Stimulated activated naive CD8-positive, alpha-beta T cell treated with anti-CD3 and anti-CD28 coated beads, Interleukin-15, amount 100 ng/mL, for 72 hours (primary cell): ENCODE data around the gene DIO3.

Source experiments
- ATAC-seq: fragments of 150-1000 bp; cut with Tn5 transposase; 2 replicates; pipeline ENCODE4 v1.10.0; 2021; ENCODE audit warnings: mild to moderate bottlenecking, moderate library complexity
- DNase-seq, 2 donors: peaks; one replicate each; pipeline ENCODE4 v3.0.0; 2021 to 2022
- H3K27ac Mint-ChIP-seq, 2 donors: one replicate each; pipeline ENCODE4 v1.8.0; 2022; ENCODE audit warnings: mild to moderate bottlenecking in 2 of 2, mixed read lengths in 2 of 2, moderate library complexity in 2 of 2
- H3K27me3 Mint-ChIP-seq: one replicate; pipeline ENCODE4 v1.8.0; 2022; ENCODE audit warnings: mixed read lengths
- H3K4me1 Mint-ChIP-seq: one replicate; pipeline ENCODE4 v1.8.0; 2022; ENCODE audit warnings: mild to moderate bottlenecking, mixed read lengths
- H3K4me3 Mint-ChIP-seq, 2 donors: one replicate each; pipeline ENCODE4 v1.8.0; 2022; ENCODE audit warnings: mild to moderate bottlenecking in 2 of 2, mixed read lengths in 2 of 2, moderate library complexity in 1 of 2
- H3K9me3 Mint-ChIP-seq, 2 donors: one replicate each; pipeline ENCODE4 v1.8.0; 2022; ENCODE audit warnings: mixed read lengths in 2 of 2

DIO3 gene

DNA sequence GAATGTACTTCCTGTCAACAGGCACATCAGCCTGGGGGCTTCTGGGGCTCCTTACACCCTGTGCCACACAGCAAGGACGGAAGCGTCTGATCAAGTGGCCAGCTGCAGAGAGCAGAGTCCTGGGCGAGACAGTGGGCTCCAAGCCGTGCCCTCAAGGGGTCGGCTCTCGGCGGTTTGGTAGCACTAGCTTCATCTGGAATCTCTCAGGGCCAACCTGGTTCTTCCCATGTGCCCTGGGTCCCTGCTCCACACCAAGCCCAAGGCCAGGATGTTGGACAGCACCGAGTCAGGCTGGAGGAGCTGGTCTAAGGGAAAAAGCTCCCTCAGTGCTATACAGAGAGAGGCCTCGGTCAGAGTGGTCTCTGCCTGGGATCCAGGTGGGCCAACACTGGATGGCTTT is 20.5 kb downstream of the DIO3 start:
- no peaks in the 10 kb centered on the region for H3K9me3 Mint-ChIP-seq
- DNase-seq = no peak
- H3K27me3 Mint-ChIP-seq = no peaks in the 10 kb centered on the region
- no peak overlapping the region for H3K27ac Mint-ChIP-seq
- H3K4me3 Mint-ChIP-seq = no peak overlapping the region
- no peaks in the 10 kb centered on the region for H3K4me1 Mint-ChIP-seq
- no peak for ATAC-seq

DNA sequence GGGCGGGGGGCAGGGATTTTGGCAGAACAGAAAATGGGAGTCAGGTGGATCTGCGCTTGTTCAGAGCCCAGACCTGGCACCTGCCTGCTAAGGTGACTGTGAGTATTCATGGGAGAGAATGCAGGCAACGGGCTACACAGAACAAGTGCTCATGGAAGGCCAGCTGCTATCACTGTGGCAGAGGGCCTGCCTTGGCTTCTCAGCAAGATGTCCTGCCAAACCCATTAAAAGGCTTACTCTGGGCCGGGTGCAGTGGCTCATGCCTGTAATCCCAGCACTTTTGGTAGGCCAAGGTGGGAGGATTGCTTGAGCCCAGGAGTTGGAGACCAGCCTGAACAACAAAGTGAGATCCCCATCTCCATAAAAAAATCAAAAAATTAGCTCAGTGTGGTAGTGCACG is 21.0 kb downstream of the DIO3 start:
- Mint-ChIP-seq H3K4me1 (no peaks in the 10 kb centered on the region), H3K27me3 (no peaks in the 10 kb centered on the region), H3K9me3 (no peaks in the 10 kb centered on the region), H3K27ac (no peak overlapping the region), H3K4me3 (no peak overlapping the region)
- ATAC-seq = no peak
- DNase-seq = no peak

DNA sequence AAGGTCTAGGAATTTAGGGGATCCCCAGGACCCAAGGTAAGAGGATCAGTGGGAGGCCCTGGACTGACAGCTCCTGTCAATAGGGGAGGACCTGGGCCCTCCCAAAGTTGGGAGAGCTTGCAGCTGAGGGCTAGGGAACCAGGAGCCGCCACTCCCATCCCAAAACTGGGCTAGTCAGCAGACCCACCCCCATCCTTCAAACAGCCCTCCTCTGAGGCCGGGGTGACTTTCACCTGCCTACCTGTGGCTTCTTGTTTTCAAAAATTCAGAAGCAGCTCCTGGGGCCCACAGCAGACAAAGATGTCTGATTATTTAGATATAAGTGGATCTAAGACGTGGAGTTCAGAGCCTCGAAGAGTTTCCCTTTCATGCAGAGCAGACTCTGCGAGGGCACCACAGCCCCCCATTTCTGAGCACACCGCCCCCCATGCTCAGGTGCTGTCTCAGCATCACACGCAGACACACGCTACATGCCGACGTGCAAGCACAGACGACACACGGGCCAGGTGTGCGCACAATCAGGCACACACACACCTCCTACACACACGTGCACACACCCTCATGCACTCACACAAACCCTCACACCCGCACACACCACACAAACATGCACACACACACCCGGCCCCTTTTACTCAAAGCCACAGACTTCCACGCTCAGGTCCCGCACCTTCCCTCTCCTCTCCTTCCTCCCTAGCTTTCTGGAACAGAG is 21.9 kb downstream of the DIO3 start:
- H3K27ac Mint-ChIP-seq = no peak overlapping the region
- no peaks in the 10 kb centered on the region for H3K4me1 Mint-ChIP-seq
- ATAC-seq (no peak), DNase-seq (no peak)
- no peaks in the 10 kb centered on the region for H3K27me3 Mint-ChIP-seq
- H3K4me3 Mint-ChIP-seq = no peak overlapping the region
- no peaks in the 10 kb centered on the region for H3K9me3 Mint-ChIP-seq

DNA sequence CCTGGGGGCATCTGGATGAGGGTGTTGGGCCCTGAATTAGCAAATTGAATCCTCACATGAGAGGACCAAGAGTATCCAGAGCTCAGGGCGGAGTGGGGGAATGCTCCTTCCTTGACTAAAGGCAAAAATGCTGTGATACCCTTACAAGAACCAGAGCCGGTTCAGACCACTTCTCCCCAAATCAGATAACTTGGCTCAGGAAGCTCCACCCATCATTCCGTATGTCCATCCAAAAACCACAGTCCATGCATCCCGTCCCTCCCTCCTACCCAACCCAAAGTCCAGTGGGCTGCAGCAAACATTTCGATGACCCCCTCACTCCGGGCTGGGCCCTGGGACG is 22.4 kb downstream of the DIO3 start:
- no peaks in the 10 kb centered on the region for H3K4me1 Mint-ChIP-seq
- no peak overlapping the region for H3K27ac Mint-ChIP-seq
- no peaks in the 10 kb centered on the region for H3K9me3 Mint-ChIP-seq
- no peaks in the 10 kb centered on the region for H3K27me3 Mint-ChIP-seq
- ATAC-seq = no peak
- DNase-seq = no peak
- H3K4me3 Mint-ChIP-seq = no peak overlapping the region

DNA sequence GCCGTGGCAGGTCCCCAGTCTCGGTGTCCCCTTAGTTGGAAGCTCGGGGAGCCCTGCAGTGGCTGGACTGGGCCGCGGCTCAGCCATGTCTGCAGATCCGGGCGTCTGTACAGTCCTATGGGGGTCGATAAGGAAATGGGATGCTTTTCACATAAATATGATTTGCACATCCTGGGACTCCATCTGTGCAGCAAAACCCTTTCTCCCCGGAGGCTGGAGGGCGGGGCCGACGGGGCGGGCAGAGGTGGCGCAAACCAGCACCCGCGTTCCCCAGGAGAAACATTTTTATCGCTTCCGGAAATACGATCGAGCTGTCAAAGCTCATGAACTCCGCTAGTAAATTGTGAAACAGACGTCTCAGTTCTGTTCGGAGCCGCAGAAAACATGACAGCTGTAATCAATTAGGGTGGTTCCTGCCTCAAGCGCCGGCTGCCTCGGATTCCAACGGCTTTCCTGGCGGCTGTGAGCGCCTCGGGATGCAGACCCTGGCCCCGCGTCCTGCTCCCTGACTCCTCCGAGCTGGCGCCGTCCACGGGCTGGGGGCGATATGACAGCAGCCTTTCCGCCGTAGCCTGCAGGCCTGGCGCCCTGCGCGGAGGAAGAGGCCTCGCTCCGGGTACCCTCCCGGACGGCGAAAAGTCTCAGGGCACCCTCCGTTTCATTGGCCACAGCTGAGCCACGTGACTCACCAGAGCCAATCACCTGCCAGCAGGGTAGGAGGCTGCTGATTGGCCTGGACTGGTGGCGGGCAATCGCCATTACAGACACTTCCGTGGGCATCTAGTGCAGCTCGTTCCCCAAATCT is 23.0 kb downstream of the DIO3 start:
- ATAC-seq = peak; percentile 46
- Mint-ChIP-seq H3K9me3 (no peaks in the 10 kb centered on the region), H3K4me1 (no peaks in the 10 kb centered on the region), H3K27me3 (no peaks in the 10 kb centered on the region), H3K27ac (no peak overlapping the region), H3K4me3 (peak overlapping the region in 1 of 2 donors; percentile 43)
- peak in 1 of 2 donors; percentile 25 for DNase-seq

DNA sequence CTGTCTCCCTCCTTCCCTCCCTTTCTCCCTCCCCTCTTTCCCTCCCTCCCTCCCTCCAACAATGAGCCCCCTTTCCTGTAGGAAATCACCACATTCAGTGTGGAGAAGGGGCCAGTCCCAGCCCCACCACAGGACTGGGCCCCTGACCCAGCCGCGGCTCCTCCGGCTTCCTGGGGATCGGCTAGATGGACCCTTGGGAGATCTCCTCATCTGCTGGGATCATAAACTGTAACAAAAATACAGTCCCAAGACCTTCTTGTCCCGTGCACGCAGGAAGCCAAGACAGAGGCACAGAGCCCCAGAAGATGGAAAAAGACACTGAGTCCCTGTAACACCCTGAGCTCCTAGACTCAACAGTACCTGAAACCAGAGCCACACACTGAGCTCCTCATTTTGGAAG is 23.9 kb downstream of the DIO3 start:
- H3K27ac Mint-ChIP-seq = no peak overlapping the region
- no peak overlapping the region for H3K4me3 Mint-ChIP-seq
- ATAC-seq = no peak
- no peaks in the 10 kb centered on the region for H3K9me3 Mint-ChIP-seq
- H3K27me3 Mint-ChIP-seq = no peaks in the 10 kb centered on the region
- H3K4me1 Mint-ChIP-seq = no peaks in the 10 kb centered on the region
- DNase-seq = no peak

DNA sequence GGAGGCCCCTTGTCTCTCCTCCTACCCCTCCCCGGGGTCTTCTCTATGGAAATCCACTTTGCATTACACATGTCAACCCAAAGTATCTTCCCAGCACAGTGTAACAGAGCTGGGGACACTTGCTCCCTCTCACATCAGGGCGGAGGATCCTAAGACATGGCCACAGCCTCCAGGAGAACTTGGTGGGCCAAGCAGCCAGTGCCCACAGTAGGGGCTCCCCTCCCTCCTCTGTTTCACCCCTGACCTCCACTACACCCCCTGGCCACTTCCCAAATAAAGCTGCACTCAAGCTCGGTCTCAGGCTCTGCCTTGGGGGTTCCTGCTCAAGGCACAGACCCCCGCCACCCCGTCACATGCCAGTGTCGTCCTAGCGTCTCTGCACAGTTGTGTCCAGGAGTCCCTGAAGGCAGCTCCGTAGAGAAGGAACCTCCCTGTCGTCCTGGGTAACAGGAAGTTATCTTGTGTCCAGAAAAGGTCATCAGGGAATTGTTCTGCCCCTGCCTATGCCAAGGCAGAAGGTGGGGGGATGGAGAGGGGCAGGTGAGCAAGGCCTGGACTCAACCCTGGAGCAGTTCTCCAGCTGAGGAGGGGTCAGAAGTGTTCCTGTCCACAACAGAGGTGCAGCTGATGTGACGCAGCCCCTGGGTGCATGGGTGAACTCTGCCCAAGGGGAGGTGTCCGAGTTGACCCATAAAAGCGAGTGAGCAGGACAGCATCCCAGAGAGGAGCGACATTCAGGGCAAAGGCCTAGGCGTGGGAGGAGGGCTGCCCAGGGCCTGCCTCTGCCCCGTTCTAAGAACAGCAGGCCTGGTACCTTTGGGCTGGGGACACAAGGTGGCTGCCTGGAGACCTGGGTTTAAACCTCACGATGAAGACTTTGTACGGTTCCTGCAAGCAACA is 25.5 kb downstream of the DIO3 start:
- Mint-ChIP-seq H3K27ac (no peak overlapping the region), H3K4me1 (no peaks in the 10 kb centered on the region)
- no peak for ATAC-seq

DNA sequence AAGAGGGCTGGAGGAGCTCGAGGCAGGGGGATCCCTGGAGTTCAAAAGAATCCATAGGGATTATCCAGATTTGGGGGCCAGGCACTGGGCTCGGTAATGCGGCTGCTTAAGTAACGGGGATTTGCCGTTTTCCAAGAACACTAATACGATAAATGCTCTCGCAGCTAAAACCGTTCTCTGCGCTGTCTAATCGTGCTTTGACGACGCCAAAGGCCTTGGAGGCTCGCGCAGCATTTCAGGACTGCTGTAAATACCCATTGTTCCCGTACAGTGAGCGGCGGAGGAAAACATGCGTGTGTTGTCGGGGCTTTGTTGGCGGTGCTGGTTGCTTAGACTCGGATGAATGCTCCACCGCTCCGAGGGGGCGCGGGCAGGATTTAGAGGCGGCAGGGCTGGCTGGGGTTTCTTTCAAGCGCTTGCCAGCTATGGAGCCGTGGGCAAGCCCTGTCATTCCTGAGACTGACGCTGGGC is 26.2 kb downstream of the DIO3 start:
- H3K27me3 Mint-ChIP-seq = no peaks in the 10 kb centered on the region
- ATAC-seq = no peak

More for the DNA sequence above, 25.5 kb downstream of the DIO3 start:
- H3K4me3 Mint-ChIP-seq = no peak overlapping the region
- H3K27me3 Mint-ChIP-seq = no peaks in the 10 kb centered on the region
- DNase-seq = no peak
- H3K9me3 Mint-ChIP-seq = no peaks in the 10 kb centered on the region

DNA sequence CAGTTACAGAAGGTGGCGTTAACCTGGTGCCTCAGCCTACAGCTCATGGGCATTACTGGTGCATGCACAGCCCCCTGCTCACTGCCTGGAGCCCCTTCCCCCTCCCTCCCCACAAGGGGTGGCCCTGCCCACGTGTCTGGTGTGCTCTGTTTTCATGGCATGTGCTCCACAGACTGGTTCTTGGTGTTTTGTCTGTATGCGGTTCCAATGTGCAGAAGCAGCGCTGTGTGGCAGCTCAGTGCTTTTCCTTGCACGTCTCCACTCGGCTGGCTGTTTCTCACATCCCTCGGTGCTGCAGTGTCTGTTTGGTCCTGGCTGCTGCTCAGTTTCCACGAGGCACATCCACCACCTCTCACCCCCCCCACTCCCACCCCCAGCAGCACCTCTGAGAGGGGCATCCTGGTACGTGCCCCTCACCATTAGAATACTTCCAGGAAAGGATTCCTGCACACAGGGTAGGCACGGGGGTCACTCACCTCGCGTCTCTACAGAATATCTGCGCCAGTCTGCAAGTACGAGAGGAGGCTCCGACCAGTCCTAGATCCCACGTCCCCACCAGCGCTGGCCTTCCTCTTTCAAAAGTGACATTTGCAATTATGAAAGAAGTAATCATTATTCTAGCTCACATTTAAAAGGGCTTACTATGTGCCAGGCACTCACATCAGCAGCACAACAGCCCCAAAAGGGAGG is 27.1 kb downstream of the DIO3 start:
- no peaks in the 10 kb centered on the region for H3K4me1 Mint-ChIP-seq
- no peak overlapping the region for H3K4me3 Mint-ChIP-seq
- no peaks in the 10 kb centered on the region for H3K27me3 Mint-ChIP-seq
- no peaks in the 10 kb centered on the region for H3K9me3 Mint-ChIP-seq
- H3K27ac Mint-ChIP-seq = no peak overlapping the region
- no peak for DNase-seq
- no peak for ATAC-seq

More for the DNA sequence above, 26.2 kb downstream of the DIO3 start:
- no peaks in the 10 kb centered on the region for H3K4me1 Mint-ChIP-seq
- no peak overlapping the region for H3K27ac Mint-ChIP-seq
- DNase-seq = no peak
- H3K9me3 Mint-ChIP-seq = no peaks in the 10 kb centered on the region
- no peak overlapping the region for H3K4me3 Mint-ChIP-seq

DNA sequence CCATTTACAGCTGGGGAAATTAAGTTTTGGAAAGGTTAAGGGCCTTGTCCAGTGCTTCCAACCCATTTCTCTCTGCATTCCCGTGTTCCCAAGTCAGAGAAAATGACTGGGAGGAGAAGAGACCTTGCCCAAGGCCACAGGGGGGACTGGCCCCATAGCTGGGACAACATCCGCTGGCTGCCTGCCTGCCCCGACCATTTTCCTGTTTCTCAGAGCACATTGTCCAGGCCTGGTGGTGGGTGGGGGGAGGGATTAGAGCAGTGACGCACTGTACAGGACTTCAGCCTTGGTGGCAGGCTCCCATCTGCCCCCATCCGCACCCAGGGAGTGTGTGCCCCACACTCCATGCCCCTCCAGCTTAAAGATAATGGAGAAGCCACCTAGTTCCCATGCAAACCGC is 27.7 kb downstream of the DIO3 start:
- Mint-ChIP-seq H3K9me3 (peaks cover 0 to 2% of the 10 kb centered on the region in 2 donors), H3K4me1 (peaks cover under 1% of the 10 kb centered on the region), H3K27me3 (no peaks in the 10 kb centered on the region), H3K4me3 (no peak overlapping the region), H3K27ac (no peak overlapping the region)
- DNase-seq (no peak), ATAC-seq (no peak)

DNA sequence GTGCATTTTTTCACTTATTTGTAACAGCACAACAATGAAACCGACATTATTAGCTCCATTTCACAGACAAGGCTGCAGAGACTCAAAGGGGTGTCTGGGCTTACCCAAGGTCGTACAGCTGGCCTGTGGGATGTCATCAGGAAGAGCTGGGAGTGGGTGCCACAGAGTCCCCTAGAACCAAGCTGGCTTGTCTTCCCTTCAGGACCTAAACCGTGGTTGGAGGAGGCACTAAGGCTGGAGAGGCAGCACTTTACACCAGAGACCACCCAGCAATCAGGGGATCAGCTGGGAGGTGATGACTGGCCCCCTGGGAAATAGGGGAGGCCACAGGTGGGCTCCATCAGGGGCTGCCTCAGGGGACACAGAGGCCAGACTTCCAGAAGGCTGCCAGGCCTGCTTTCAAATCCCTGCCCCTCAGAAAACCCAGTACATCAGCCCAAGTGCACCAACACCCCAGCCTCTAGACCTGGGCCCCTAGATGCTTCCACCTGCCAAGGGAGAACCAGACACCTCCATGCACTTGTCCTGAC is 28.3 kb downstream of the DIO3 start:
- ATAC-seq (no peak), DNase-seq (no peak)
- Mint-ChIP-seq H3K27ac (no peak overlapping the region), H3K9me3 (peaks cover 0 to 8% of the 10 kb centered on the region in 2 donors), H3K4me1 (peaks cover 6% of the 10 kb centered on the region), H3K4me3 (no peak overlapping the region), H3K27me3 (no peaks in the 10 kb centered on the region)

DNA sequence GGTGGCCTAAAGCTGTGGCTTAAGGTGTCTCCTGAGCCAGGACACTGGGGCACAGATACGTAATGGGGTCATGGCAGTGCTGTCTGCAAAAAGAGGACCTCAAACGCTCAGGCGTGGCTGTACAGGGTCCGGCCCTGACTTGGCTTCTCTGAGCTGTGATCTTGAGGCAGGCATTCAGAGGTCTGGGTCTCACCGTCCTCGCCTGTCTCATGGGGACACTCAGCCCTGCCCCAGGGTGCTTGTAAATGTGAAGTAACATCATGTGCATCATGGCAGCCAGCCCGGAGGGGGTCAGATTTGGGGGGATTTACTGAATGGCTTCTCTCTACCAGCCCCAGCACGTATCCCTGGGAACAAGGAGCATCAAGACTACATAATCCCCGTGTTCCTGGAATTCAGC is 28.8 kb downstream of the DIO3 start:
- DNase-seq = no peak

DNA sequence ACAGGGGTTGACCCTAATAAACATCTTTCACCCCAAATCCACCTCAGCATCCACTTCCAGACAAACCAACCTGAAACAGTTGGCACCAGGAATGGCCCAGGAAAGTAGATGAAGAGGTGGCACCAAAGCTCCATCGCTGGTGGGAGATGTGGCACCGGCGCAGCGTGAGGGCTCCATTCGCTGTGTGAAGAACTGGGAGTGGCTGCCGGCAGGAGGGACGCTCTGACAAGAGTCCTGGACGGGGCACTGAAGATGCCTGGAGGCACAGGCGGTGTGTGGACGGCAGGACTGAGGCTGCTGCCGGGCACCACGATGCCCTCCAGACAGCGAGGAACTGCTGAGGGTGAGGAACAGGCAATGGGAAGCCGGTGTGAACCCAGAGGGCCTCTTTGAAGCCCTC is 29.3 kb downstream of the DIO3 start:
- Mint-ChIP-seq H3K9me3 (peaks cover 0 to 17% of the 10 kb centered on the region in 2 donors), H3K4me1 (peaks cover 8% of the 10 kb centered on the region), H3K4me3 (no peak overlapping the region), H3K27me3 (no peaks in the 10 kb centered on the region), H3K27ac (no peak overlapping the region)
- ATAC-seq (no peak), DNase-seq (no peak)

More for the DNA sequence above, 28.8 kb downstream of the DIO3 start:
- H3K9me3 Mint-ChIP-seq = peaks cover 0 to 12% of the 10 kb centered on the region in 2 donors
- peak overlapping the region in 1 of 2 donors; percentile 53 for H3K27ac Mint-ChIP-seq
- H3K4me1 Mint-ChIP-seq = peaks cover 6% of the 10 kb centered on the region
- ATAC-seq = no peak
- H3K27me3 Mint-ChIP-seq = no peaks in the 10 kb centered on the region
- H3K4me3 Mint-ChIP-seq = no peak overlapping the region

DNA sequence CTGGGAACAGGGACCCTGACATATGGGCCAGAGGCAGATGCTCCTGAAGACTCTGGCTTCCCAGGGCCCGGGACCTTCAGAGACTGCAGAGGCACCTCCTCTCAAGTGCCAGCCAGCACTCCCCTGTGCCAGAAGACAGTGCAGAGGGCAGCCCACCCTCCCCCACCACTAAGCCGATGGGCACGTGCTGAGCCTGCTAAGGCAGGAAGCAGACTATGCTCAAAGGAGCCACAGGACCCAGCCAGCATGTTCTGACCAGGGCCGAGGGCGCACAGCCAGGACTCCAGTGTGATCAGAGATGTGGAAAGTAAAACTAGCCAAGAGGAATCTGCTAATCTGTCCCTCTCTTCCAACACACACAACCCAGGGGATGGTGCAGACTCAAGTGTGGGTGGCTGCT is 29.8 kb downstream of the DIO3 start:
- Mint-ChIP-seq H3K9me3 (peaks cover 3 to 23% of the 10 kb centered on the region in 2 donors), H3K4me1 (peaks cover 13% of the 10 kb centered on the region), H3K4me3 (no peak overlapping the region), H3K27me3 (no peaks in the 10 kb centered on the region), H3K27ac (no peak overlapping the region)
- DNase-seq (no peak), ATAC-seq (no peak)

DNA sequence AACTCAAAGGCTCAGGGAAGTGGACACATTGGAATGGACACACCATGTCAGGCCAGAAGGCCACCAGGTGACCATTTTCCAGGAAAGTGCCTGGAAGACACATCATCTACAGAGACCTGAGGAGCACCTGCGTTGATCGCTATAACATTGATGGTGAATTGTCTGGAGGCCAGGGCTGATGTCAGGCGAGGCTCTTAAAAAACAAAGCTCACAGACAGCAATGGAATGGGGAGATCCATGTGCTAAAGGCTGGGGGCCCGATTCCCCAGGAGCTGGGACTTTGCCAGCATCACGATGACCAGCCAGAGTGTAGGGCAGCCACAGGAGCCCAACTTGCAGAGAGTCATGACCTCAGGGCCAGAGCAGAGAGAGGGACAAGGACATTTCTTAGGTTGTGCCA is 30.3 kb downstream of the DIO3 start:
- Mint-ChIP-seq H3K27me3 (no peaks in the 10 kb centered on the region), H3K4me1 (peaks cover 17% of the 10 kb centered on the region), H3K4me3 (no peak overlapping the region), H3K9me3 (peaks cover 6 to 27% of the 10 kb centered on the region in 2 donors), H3K27ac (peak overlapping the region in 1 of 2 donors; percentile 36)
- ATAC-seq (no peak), DNase-seq (no peak)
